HG02840 (cell line): ENCODE results near the gene NUAK1.

Experiments
- ATAC-seq: cut with Tn5 transposase; IDR thresholded peaks from one replicate; pipeline ENCODE4 v1.9.1; 2021; ENCODE audit warnings: mild to moderate bottlenecking, moderate library complexity, moderate number of reproducible peaks; ENCODE audit not compliant: unreplicated experiment, low FRiP score

NUAK1 gene

DNA sequence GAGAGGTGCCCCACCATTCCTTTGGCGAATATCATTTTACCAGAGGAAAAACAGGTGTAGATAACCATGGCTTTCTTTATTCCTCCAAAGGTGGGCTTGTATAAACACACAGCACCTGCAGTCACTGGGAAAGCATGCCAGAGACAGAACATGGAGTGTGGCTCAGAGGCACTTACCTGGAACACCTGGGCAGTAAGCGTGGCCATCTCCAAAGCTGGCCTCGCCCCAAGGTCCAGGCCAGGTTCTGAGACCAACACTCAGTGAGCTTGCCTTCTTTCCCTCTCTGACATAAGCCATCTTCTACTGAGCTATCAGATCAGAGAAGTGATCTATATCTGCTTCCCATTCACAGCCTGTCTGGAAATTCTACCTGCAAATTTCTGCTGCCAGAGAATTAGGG is 70.5 kb downstream of the NUAK1 start:
- no peak for ATAC-seq

GRCh38 chr12:106067606-106068205 is 71.0 kb downstream of the NUAK1 start:
- ATAC-seq: no peak

GRCh38 chr12:106066726-106067325 is 71.9 kb downstream of the NUAK1 start:
- no peak for ATAC-seq

DNA sequence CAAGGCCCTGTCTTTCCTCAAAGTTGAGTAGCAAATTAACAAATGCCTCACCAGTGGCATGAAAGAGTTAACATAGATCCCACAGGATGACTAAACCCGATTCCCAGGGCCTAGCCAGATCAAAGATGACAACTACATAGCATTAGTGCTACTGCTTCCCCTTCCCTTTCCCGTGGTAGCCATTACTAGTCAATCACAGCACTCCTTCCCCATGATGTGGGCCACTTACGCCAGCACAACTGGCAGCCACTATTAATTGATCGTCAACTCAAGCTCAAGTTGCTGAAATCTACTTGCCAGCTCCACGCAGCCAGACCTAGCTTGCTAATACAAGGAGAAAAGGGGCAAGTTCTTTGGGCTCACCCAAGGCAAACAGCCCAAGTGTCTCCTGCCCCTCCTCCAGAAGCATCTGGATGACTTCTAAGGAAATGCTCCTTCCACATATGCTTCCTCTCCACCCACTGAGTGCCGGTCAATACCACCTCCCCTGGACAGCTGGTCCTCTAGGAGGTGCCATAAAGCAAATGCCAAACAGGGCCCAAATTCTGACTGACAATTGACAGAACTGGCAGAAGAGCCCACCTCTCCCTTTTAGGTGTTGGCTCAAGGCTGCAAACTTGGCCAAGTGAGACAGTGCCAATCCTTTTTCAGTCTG is 72.6 kb downstream of the NUAK1 start:
- ATAC-seq: no peak

- ATAC-seq: no peak
Measured at GRCh38 chr12:106065506-106065905, 73.2 kb downstream of the NUAK1 start.

DNA sequence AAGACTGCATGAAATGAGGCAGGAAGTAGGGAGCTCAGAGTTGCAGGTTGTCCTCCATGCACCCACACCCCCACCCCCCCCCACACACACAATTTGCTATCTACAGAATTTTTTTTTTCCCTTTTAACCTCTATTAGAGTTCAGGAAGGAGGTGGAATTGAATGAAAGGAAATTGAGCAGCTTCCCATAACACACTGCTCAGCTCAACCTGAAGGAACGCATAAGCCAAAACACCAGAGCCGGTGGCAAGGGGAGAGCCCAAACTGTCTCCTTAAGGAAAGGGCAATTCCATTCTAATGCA is 74.1 kb downstream of the NUAK1 start:
- ATAC-seq: no peak

GRCh38 chr12:106063826-106064720 is 74.7 kb downstream of the NUAK1 start:
- no peak for ATAC-seq

- no peak for ATAC-seq
Measured at GRCh38 chr12:106062693-106063092, 76.1 kb downstream of the NUAK1 start.

- ATAC-seq: no peak
Measured at GRCh38 chr12:106058256-106059182, 80.2 kb downstream of the NUAK1 start.

GRCh38 chr12:106054049-106054448 is 84.7 kb downstream of the NUAK1 start:
- no peak for ATAC-seq

DNA sequence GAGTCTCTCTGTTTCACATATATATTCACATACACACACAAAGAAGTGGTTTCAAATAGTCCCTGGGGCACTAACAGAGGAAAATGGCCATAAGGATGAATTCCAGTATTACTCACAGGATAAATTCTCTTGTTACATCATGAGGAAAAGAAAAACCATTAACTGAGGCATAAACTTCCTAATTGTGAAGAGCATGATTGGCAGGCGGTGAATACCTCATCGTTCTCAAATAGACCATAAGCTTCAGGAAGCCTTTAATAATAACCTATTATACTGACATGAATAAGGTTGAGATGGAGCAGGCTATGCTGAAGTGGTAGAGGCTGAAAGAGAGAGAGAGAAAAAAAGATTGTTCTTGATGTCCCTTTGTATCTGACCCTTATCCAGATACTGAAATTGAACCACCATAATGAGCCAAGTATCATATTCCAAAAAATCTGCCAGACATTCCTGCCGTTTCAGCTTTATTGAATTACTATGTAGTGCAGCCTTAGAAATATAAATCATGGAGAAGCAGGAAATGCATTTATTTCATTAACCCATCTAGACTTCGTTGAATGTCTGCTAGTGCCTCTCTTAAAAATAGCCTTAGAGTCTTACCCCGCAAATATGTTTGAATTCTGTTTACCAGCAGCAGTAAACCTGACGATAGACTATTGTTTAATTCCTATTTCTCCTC is 86.8 kb downstream of the NUAK1 start:
- no peak for ATAC-seq

DNA sequence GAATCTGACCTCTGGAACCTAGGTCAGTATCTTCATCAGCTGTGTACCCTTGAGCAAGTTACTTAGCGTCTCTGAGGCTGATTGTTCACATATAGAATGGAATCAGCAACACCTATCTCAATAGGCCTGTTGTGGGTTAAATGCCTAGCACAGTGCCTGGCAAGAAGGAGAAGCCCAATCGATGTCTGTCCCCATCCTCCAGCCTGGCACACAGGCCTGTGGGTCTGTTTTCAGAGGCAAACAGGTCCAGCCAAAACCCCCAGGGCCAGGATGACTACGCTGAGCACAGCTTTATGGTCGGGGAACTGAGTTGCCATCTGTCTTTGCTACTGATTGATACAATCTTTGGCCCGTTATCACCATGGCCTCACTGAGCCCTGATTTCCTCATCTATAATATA is 89.2 kb downstream of the NUAK1 start:
- no peak for ATAC-seq

DNA sequence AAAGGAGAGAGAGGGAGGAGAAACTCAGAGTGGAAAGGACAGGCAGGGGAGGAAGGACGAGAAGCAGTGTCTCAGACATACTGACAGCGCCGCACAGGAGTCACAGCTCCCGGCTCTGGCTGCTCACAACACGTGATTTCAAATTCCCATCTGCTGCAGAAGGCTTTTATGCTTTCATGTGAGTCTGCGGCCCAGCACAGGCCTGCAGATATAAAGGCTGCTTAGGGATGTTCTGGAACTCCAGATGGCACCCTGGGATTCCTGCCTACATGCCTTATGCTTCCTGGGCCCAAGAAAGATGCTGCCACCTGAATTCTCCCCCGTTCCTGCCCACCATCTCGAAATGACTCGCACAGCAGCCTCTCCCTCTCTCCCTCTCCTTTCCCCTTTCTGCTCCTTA is 89.6 kb downstream of the NUAK1 start:
- ATAC-seq: no peak

GRCh38 chr12:106048676-106049075 is 90.1 kb downstream of the NUAK1 start:
- no peak for ATAC-seq

GRCh38 chr12:106048016-106048415 is 90.7 kb downstream of the NUAK1 start:
- ATAC-seq: no peak

GRCh38 chr12:106046947-106047346 is 91.8 kb downstream of the NUAK1 start:
- ATAC-seq: no peak

DNA sequence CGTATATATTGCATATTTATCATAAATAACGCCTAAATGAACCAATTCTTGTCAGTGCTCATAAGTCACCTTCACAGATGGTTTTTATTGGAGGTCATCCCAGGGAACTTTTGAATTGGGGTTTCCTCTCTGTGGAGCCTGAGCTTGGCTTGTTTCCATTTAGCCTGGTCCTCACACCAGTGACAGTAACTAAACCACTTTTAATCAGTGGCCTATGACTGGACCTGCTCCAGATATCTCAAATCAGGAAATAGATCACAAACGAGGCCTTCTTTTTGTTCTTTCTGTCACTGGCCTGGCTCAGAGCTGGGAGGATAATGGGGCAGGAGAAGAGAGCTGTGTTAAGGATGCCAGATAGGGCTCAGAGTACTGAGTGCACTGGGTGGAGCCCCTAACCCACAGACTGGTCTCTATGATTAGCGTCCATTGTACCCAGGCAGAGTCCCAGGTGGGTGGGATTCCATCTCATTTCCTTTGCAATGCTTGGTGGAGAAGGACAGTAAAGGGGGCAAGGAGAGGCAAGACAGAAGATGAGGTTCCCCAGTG is 92.4 kb downstream of the NUAK1 start:
- no peak for ATAC-seq

DNA sequence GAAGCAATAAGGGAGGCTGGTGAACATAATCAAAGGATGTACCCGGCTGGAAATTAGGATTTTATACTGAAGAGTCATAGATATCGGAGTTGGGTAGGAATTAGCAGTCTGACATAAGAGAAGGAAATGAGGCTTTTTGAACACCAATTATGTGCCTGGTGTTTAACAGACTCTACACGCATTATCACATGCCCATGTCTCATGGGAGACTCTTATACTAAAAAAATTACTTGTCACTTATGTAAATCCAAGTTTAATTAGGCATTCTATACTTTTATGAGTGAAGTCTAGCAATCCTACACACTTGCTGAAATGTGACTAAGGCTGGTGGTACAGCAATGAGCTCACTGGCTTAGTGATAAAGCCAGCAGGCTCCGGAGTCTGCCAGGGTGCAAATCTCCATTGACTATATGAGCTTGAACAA is 93.5 kb downstream of the NUAK1 start:
- no peak for ATAC-seq

GRCh38 chr12:106044773-106045172 is 94.0 kb downstream of the NUAK1 start:
- no peak for ATAC-seq
